ENCODE measurements around the gene ACTG2.

DNA sequence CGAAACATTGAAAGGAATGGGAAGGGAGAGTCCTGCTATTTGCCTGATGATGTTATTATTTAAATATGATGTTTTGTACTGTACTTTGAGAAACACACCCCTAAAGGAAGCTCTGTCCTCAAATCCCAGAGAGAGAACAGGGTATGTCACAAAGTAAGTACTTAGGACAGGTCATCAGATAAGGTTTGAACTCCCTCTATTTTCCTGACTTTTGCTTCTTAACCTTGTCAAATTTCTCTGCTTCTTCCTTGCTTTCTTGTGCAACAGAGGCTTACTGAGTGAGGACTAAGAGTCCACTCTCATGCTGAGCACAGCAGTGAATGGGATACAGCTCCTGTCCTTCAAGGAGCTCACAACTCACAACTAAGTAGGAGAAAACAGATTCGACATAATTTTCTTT, 37.6 kb downstream of the ACTG2 start:
- TF ChIP-seq, protein P1, sequence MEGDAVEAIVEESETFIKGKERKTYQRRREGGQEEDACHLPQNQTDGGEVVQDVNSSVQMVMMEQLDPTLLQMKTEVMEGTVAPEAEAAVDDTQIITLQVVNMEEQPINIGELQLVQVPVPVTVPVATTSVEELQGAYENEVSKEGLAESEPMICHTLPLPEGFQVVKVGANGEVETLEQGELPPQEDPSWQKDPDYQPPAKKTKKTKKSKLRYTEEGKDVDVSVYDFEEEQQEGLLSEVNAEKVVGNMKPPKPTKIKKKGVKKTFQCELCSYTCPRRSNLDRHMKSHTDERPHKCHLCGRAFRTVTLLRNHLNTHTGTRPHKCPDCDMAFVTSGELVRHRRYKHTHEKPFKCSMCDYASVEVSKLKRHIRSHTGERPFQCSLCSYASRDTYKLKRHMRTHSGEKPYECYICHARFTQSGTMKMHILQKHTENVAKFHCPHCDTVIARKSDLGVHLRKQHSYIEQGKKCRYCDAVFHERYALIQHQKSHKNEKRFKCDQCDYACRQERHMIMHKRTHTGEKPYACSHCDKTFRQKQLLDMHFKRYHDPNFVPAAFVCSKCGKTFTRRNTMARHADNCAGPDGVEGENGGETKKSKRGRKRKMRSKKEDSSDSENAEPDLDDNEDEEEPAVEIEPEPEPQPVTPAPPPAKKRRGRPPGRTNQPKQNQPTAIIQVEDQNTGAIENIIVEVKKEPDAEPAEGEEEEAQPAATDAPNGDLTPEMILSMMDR (IDR thresholded peaks at IDR 0.05) = no peak
- TF ChIP-seq EP300 (IDR thresholded peaks at IDR 0.05) = no peak
- TF ChIP-seq POLR2AphosphoS5 (IDR thresholded peaks at IDR 0.05) = no peak
- TF ChIP-seq POLR2A (IDR thresholded peaks at IDR 0.05) = no peak

Measured in gastroesophageal sphincter (tissue), 3 donors.